ENCODE results near the gene TAP1.

DNA sequence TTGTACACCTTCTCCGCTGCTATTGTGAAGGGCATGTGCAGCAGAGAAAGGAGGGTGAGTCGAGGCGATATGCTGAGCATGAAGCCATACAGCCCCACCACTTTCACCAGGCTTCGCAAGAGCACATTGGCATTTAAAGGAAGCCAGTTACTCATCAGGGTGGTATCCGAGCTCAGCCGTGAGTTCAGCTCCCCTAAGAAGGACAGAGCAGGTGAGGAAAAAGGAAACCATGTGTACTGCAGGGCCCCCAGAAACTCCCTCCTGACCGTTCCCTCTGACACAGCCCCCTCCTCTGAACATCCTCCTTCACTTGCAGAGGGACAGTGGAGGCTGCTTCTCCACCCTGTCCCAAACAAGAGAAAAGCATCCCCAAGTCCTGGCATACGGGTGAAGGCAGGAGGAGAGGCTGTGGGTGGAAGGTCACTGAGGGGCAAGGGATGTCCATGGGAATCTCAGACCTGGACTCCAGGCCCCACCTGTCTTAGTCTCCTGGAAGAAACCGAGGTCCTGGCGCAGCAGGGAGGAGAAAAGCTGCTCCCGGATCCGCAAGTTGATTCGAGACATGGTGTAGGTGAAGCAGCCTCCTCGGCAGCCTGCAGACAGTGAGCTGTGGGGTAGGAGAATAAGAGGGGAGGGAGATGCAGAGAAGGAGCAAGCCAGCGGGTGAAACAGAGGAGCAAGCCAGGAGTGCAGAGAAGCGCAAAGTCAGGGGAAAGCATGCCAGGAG lies 18.2 kb downstream of the TAP1 start:
- no peak for TF ChIP-seq NRF1 (IDR thresholded peaks at IDR 0.05; ENCODE audit: low read depth, low read length)
- no peak for TF ChIP-seq CTCF (IDR thresholded peaks at IDR 0.05; ENCODE audit: control extremely low read depth in 1 of 3, insufficient read depth in 1 of 3, low read depth in 1 of 3, low read length in 3 of 3)
- TF ChIP-seq POLR2A (IDR thresholded peaks at IDR 0.05; ENCODE audit: control extremely low read depth in 1 of 2, low read depth in 2 of 2, low read length in 2 of 2), result no peak
- TF ChIP-seq, protein P1, sequence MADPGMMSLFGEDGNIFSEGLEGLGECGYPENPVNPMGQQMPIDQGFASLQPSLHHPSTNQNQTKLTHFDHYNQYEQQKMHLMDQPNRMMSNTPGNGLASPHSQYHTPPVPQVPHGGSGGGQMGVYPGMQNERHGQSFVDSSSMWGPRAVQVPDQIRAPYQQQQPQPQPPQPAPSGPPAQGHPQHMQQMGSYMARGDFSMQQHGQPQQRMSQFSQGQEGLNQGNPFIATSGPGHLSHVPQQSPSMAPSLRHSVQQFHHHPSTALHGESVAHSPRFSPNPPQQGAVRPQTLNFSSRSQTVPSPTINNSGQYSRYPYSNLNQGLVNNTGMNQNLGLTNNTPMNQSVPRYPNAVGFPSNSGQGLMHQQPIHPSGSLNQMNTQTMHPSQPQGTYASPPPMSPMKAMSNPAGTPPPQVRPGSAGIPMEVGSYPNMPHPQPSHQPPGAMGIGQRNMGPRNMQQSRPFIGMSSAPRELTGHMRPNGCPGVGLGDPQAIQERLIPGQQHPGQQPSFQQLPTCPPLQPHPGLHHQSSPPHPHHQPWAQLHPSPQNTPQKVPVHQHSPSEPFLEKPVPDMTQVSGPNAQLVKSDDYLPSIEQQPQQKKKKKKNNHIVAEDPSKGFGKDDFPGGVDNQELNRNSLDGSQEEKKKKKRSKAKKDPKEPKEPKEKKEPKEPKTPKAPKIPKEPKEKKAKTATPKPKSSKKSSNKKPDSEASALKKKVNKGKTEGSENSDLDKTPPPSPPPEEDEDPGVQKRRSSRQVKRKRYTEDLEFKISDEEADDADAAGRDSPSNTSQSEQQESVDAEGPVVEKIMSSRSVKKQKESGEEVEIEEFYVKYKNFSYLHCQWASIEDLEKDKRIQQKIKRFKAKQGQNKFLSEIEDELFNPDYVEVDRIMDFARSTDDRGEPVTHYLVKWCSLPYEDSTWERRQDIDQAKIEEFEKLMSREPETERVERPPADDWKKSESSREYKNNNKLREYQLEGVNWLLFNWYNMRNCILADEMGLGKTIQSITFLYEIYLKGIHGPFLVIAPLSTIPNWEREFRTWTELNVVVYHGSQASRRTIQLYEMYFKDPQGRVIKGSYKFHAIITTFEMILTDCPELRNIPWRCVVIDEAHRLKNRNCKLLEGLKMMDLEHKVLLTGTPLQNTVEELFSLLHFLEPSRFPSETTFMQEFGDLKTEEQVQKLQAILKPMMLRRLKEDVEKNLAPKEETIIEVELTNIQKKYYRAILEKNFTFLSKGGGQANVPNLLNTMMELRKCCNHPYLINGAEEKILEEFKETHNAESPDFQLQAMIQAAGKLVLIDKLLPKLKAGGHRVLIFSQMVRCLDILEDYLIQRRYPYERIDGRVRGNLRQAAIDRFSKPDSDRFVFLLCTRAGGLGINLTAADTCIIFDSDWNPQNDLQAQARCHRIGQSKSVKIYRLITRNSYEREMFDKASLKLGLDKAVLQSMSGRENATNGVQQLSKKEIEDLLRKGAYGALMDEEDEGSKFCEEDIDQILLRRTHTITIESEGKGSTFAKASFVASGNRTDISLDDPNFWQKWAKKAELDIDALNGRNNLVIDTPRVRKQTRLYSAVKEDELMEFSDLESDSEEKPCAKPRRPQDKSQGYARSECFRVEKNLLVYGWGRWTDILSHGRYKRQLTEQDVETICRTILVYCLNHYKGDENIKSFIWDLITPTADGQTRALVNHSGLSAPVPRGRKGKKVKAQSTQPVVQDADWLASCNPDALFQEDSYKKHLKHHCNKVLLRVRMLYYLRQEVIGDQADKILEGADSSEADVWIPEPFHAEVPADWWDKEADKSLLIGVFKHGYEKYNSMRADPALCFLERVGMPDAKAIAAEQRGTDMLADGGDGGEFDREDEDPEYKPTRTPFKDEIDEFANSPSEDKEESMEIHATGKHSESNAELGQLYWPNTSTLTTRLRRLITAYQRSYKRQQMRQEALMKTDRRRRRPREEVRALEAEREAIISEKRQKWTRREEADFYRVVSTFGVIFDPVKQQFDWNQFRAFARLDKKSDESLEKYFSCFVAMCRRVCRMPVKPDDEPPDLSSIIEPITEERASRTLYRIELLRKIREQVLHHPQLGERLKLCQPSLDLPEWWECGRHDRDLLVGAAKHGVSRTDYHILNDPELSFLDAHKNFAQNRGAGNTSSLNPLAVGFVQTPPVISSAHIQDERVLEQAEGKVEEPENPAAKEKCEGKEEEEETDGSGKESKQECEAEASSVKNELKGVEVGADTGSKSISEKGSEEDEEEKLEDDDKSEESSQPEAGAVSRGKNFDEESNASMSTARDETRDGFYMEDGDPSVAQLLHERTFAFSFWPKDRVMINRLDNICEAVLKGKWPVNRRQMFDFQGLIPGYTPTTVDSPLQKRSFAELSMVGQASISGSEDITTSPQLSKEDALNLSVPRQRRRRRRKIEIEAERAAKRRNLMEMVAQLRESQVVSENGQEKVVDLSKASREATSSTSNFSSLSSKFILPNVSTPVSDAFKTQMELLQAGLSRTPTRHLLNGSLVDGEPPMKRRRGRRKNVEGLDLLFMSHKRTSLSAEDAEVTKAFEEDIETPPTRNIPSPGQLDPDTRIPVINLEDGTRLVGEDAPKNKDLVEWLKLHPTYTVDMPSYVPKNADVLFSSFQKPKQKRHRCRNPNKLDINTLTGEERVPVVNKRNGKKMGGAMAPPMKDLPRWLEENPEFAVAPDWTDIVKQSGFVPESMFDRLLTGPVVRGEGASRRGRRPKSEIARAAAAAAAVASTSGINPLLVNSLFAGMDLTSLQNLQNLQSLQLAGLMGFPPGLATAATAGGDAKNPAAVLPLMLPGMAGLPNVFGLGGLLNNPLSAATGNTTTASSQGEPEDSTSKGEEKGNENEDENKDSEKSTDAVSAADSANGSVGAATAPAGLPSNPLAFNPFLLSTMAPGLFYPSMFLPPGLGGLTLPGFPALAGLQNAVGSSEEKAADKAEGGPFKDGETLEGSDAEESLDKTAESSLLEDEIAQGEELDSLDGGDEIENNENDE (IDR thresholded peaks at IDR 0.05; ENCODE audit: insufficient replicate concordance, low read length), result no peak
- TF ChIP-seq TCF12 (IDR thresholded peaks at IDR 0.05; ENCODE audit: low read depth, low read length), result no peak

All from H1 (cell line).